Prostate gland (tissue), 2 donors: ENCODE results near the gene INSIG2.

ENCODE experiments used
- POLR2A ChIP-seq: fragments of 450-650 bp; IDR thresholded peaks from one replicate; pipeline ENCODE4 v1.6.1; 2016; ENCODE audit warnings: antibody characterized with exemption, mild to moderate bottlenecking
- POLR2AphosphoS5 ChIP-seq: sonication (generic); formaldehyde crosslinking; IDR thresholded peaks from one replicate; pipeline ENCODE4 v1.6.1; 2017; ENCODE audit warnings: antibody characterized with exemption
- TF ChIP-seq, protein P1 (sequence below), 4 experiments: fragments of 200-600 bp in 2 of 4; fragments of 450-650 bp in 2 of 4; sonication (generic) in 2 of 4; IDR thresholded peaks; 1 replicate in 3 of 4; 2 replicates in 1 of 4; pipeline ENCODE4 v1.5.1; 2016 to 2019; ENCODE audit warnings: antibody characterized with exemption in 4 of 4, mild to moderate bottlenecking in 2 of 4, moderate library complexity in 2 of 4

- TF ChIP-seq, protein P1, sequence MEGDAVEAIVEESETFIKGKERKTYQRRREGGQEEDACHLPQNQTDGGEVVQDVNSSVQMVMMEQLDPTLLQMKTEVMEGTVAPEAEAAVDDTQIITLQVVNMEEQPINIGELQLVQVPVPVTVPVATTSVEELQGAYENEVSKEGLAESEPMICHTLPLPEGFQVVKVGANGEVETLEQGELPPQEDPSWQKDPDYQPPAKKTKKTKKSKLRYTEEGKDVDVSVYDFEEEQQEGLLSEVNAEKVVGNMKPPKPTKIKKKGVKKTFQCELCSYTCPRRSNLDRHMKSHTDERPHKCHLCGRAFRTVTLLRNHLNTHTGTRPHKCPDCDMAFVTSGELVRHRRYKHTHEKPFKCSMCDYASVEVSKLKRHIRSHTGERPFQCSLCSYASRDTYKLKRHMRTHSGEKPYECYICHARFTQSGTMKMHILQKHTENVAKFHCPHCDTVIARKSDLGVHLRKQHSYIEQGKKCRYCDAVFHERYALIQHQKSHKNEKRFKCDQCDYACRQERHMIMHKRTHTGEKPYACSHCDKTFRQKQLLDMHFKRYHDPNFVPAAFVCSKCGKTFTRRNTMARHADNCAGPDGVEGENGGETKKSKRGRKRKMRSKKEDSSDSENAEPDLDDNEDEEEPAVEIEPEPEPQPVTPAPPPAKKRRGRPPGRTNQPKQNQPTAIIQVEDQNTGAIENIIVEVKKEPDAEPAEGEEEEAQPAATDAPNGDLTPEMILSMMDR (IDR thresholded peaks at IDR 0.05): no peak
- TF ChIP-seq POLR2A (no peak), POLR2AphosphoS5 (no peak)
These were observed 37.3 kb upstream of the INSIG2 start for GRCh38 chr2:118050974-118051373.
